ENCODE data around the gene SKIL.

SKIL gene

GRCh38 chr3:170350515-170351413 is 6.8 kb upstream of the SKIL start:
- DNase-seq (ENCODE audit: low spot score): peak; percentile 67

GRCh38 chr3:170352936-170353335 is 4.6 kb upstream of the SKIL start:
- DNase-seq (ENCODE audit: low spot score): peak; percentile 49

- DNase-seq (ENCODE audit: low spot score): no peak
Measured at GRCh38 chr3:170353485-170353884, 4.0 kb upstream of the SKIL start.

GRCh38 chr3:170354760-170355159 is 2.8 kb upstream of the SKIL start:
- DNase-seq (ENCODE audit: low spot score): no peak

GRCh38 chr3:170355738-170356595 is 1.5 kb upstream of the SKIL start:
- DNase-seq (ENCODE audit: low spot score): peak; percentile 82

- no peak for DNase-seq (ENCODE audit: low spot score)
Measured at GRCh38 chr3:170356596-170357175, 829 bp upstream of the SKIL start.

- peak; percentile 69 for DNase-seq (ENCODE audit: low spot score)
Measured at GRCh38 chr3:170358042-170359010, 811 bp downstream of the SKIL start.

GRCh38 chr3:170359178-170359704 is 1.7 kb downstream of the SKIL start:
- DNase-seq (ENCODE audit: low spot score): no peak

- DNase-seq (ENCODE audit: low spot score): no peak
Measured at GRCh38 chr3:170360466-170360865, 3.0 kb downstream of the SKIL start.

- no peak for DNase-seq (ENCODE audit: low spot score)
Measured at GRCh38 chr3:170360916-170361315, 3.4 kb downstream of the SKIL start.

- DNase-seq (ENCODE audit: low spot score): no peak
Measured at GRCh38 chr3:170361711-170362110, 4.2 kb downstream of the SKIL start.

- DNase-seq (ENCODE audit: low spot score): no peak
Measured at GRCh38 chr3:170363471-170363994, 6.0 kb downstream of the SKIL start.

- DNase-seq (ENCODE audit: low spot score): no peak
Measured at GRCh38 chr3:170364965-170365364, 7.5 kb downstream of the SKIL start.

GRCh38 chr3:170367797-170368196 is 10.3 kb downstream of the SKIL start:
- DNase-seq (ENCODE audit: low spot score): peak; percentile 55

- DNase-seq (ENCODE audit: low spot score): peak; percentile 30
Measured at GRCh38 chr3:170368921-170369320, 11.4 kb downstream of the SKIL start.

- DNase-seq (ENCODE audit: low spot score): no peak
Measured at GRCh38 chr3:170372190-170372879, 14.8 kb downstream of the SKIL start.

GRCh38 chr3:170383567-170383966 is 26.1 kb downstream of the SKIL start:
- no peak for DNase-seq (ENCODE audit: low spot score)

- DNase-seq (ENCODE audit: low spot score): no peak
Measured at GRCh38 chr3:170386468-170386867, 29.0 kb downstream of the SKIL start.

GRCh38 chr3:170387950-170388349 is 30.4 kb downstream of the SKIL start:
- DNase-seq (ENCODE audit: low spot score): no peak

- DNase-seq (ENCODE audit: low spot score): no peak
Measured at GRCh38 chr3:170391108-170391507, 33.6 kb downstream of the SKIL start.

Data from NAMALWA (cell line).